Activated T-cell treated with anti-CD3 and anti-CD28 coated beads for 48 hours (primary cell): ENCODE measurements around the gene PCDH7.

Experiments
- DNase-seq: peaks from one replicate; pipeline ENCODE4 v3.0.0-alpha.2; 2020; ENCODE audit warnings: low read depth

PCDH7 gene

GRCh38 chr4:30720021-30720660 lies at the start of gene PCDH7:
Gene PCDH7, plus strand, starts transcription at chr4:30720369. Its CDS starts 1,054 bp downstream, at chr4:30721423.
- DNase-seq: no peak

- no peak for DNase-seq
Measured at GRCh38 chr4:30671926-30672448, 48.2 kb upstream of the PCDH7 start.

- DNase-seq: no peak
Measured at GRCh38 chr4:30696191-30696590, 24.0 kb upstream of the PCDH7 start.

GRCh38 chr4:30714408-30715031 lies 5.6 kb upstream of the PCDH7 start:
- DNase-seq: no peak

GRCh38 chr4:30716158-30716557 lies 4.0 kb upstream of the PCDH7 start:
- no peak for DNase-seq

GRCh38 chr4:30716681-30717207 lies 3.4 kb upstream of the PCDH7 start:
- no peak for DNase-seq

- DNase-seq: no peak
Measured at GRCh38 chr4:30717208-30718020, 2.8 kb upstream of the PCDH7 start.

GRCh38 chr4:30718021-30718542 lies 2.1 kb upstream of the PCDH7 start:
- DNase-seq: no peak

GRCh38 chr4:30718641-30719453 lies 1.3 kb upstream of the PCDH7 start:
- DNase-seq: no peak

- no peak for DNase-seq
Measured at GRCh38 chr4:30719454-30720020, 632 bp upstream of the PCDH7 start.

- DNase-seq: no peak
Measured at GRCh38 chr4:30720661-30721184, 554 bp downstream of the PCDH7 start.

GRCh38 chr4:30721185-30722091 lies 1.3 kb downstream of the PCDH7 start:
- DNase-seq: no peak

GRCh38 chr4:30722092-30722358 lies 1.9 kb downstream of the PCDH7 start:
- DNase-seq: no peak

GRCh38 chr4:30722359-30723200 lies 2.4 kb downstream of the PCDH7 start:
- no peak for DNase-seq

GRCh38 chr4:30723201-30723955 lies 3.2 kb downstream of the PCDH7 start:
- no peak for DNase-seq

GRCh38 chr4:30724247-30724646 lies 4.1 kb downstream of the PCDH7 start:
- no peak for DNase-seq

GRCh38 chr4:30725562-30725961 lies 5.4 kb downstream of the PCDH7 start:
- DNase-seq: no peak

GRCh38 chr4:30726090-30726675 lies 6.0 kb downstream of the PCDH7 start:
- DNase-seq: no peak
